ENCODE measurements around the gene SLFN13. TPM values are rescaled to one million over a fixed set of nuclear protein-coding genes. Genes with fewer than 3 reads are reported as not detected.
"Not testable (repeated sequence)": the region's sequence is repeated elsewhere in the genome, so short reads cannot be mapped to it uniquely, and the experiment has no call there.

Gene SLFN13
- total RNA-seq, 1 donor from 2014 or later, result 0.96 TPM

DNA sequence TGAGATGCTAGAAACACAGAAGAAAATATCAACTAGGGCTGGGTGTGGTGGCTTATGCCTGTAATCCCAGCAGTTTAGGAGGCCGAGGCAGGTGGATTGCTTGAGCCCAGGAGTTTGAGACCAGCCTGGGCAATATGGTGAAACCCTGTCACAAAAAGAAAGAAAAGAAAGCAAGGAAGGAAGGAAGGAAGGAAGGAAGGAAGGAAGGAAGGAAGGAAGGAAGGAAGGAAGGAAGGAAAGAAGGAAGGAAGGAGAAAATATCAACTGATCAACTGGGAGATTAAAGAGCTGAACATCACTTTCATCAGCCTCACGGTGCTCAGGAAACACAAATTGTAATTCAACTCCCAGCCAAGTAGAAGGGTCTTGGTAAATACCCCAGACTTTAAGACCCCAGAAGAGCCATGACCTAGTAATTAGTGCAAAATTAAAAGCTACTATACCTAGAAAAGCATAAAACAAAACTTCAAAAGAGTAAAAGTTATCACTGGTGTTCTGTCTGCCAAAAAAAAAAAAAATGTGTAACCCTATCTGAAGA, 27.8 kb upstream of the SLFN13 start:
- TF ChIP-seq, protein P1, sequence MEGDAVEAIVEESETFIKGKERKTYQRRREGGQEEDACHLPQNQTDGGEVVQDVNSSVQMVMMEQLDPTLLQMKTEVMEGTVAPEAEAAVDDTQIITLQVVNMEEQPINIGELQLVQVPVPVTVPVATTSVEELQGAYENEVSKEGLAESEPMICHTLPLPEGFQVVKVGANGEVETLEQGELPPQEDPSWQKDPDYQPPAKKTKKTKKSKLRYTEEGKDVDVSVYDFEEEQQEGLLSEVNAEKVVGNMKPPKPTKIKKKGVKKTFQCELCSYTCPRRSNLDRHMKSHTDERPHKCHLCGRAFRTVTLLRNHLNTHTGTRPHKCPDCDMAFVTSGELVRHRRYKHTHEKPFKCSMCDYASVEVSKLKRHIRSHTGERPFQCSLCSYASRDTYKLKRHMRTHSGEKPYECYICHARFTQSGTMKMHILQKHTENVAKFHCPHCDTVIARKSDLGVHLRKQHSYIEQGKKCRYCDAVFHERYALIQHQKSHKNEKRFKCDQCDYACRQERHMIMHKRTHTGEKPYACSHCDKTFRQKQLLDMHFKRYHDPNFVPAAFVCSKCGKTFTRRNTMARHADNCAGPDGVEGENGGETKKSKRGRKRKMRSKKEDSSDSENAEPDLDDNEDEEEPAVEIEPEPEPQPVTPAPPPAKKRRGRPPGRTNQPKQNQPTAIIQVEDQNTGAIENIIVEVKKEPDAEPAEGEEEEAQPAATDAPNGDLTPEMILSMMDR (IDR thresholded peaks at IDR 0.05; ENCODE audit: partially characterized antibody, unreplicated experiment), result no peak
- H3K4me1 Mint-ChIP-seq (ENCODE audit: low read depth, unreplicated experiment), result no peaks in the 10 kb centered on the region
- no peaks in the 10 kb centered on the region for H3K36me3 Mint-ChIP-seq (ENCODE audit: unreplicated experiment)
- no peak for DNase-seq
- H3K4me3 Mint-ChIP-seq (ENCODE audit: unreplicated experiment), result no peak overlapping the region
- no peaks in the 10 kb centered on the region for H3K9me3 Mint-ChIP-seq (ENCODE audit: unreplicated experiment)
- peaks cover 20% of the 10 kb centered on the region for H3K27me3 Mint-ChIP-seq (ENCODE audit: unreplicated experiment)
- H3K27ac Mint-ChIP-seq (ENCODE audit: unreplicated experiment), result no peak overlapping the region

- no peaks in the 10 kb centered on the region for H3K36me3 Mint-ChIP-seq (ENCODE audit: unreplicated experiment)
- H3K27me3 Mint-ChIP-seq (ENCODE audit: unreplicated experiment), result peaks cover 13% of the 10 kb centered on the region
- no peaks in the 10 kb centered on the region for H3K9me3 Mint-ChIP-seq (ENCODE audit: unreplicated experiment)
These were observed 19.9 kb upstream of the SLFN13 start for GRCh38 chr17:35468475-35468874.

GRCh38 chr17:35467824-35468223, 19.3 kb upstream of the SLFN13 start:
- Mint-ChIP-seq H3K27ac (ENCODE audit: unreplicated experiment) (no peak overlapping the region), H3K9me3 (ENCODE audit: unreplicated experiment) (no peaks in the 10 kb centered on the region), H3K36me3 (ENCODE audit: unreplicated experiment) (no peaks in the 10 kb centered on the region), H3K4me1 (ENCODE audit: low read depth, unreplicated experiment) (no peaks in the 10 kb centered on the region), H3K4me3 (ENCODE audit: unreplicated experiment) (no peak overlapping the region), H3K27me3 (ENCODE audit: unreplicated experiment) (peaks cover 13% of the 10 kb centered on the region)
- TF ChIP-seq, protein P1 (IDR thresholded peaks at IDR 0.05; ENCODE audit: partially characterized antibody, unreplicated experiment), result no peak
- no peak for DNase-seq

More at GRCh38 chr17:35468475-35468874, 19.9 kb upstream of the SLFN13 start:
- H3K27ac Mint-ChIP-seq (ENCODE audit: unreplicated experiment), result no peak overlapping the region
- TF ChIP-seq, protein P1 (IDR thresholded peaks at IDR 0.05; ENCODE audit: partially characterized antibody, unreplicated experiment), result no peak
- no peaks in the 10 kb centered on the region for H3K4me1 Mint-ChIP-seq (ENCODE audit: low read depth, unreplicated experiment)
- DNase-seq, result no peak
- no peak overlapping the region for H3K4me3 Mint-ChIP-seq (ENCODE audit: unreplicated experiment)

- peak overlapping the region; percentile 70 for H3K4me3 Mint-ChIP-seq (ENCODE audit: unreplicated experiment)
- peaks cover 4% of the 10 kb centered on the region for H3K9me3 Mint-ChIP-seq (ENCODE audit: unreplicated experiment)
- peaks cover 4% of the 10 kb centered on the region for H3K36me3 Mint-ChIP-seq (ENCODE audit: unreplicated experiment)
- H3K27ac Mint-ChIP-seq (ENCODE audit: unreplicated experiment), result no peak overlapping the region
- TF ChIP-seq, protein P1 (IDR thresholded peaks at IDR 0.05; ENCODE audit: partially characterized antibody, unreplicated experiment), result no peak
- peak; percentile 33 for DNase-seq
- H3K27me3 Mint-ChIP-seq (ENCODE audit: unreplicated experiment), result peaks cover 19% of the 10 kb centered on the region
- no peaks in the 10 kb centered on the region for H3K4me1 Mint-ChIP-seq (ENCODE audit: low read depth, unreplicated experiment)
These were observed 11.8 kb upstream of the SLFN13 start for GRCh38 chr17:35460354-35460851.

DNA sequence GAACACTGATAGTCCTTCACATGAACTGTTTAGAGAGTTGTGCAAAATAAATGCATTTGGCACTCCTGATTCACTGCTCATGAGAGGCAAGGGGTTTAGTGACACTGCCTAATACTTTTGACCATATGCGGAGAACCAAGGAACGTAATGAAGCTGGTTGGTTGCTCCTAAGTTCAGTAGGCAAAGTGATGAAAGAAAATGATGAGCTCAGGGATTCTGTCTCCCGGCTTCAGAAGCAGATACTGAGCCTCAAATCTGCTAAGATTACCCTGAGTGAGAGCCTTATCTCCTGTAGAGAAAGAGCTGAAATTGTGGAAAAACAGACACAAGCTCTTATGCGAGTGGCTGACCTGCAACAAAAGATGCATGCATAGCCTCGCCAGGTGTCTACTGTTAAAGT, 5.5 kb upstream of the SLFN13 start:
- not testable (repeated sequence) for H3K4me3 Mint-ChIP-seq (ENCODE audit: unreplicated experiment); H3K4me1 Mint-ChIP-seq (ENCODE audit: low read depth, unreplicated experiment)
- H3K27me3 Mint-ChIP-seq (ENCODE audit: unreplicated experiment), result peaks cover 40% of the 10 kb centered on the region

More for the DNA sequence above, 5.5 kb upstream of the SLFN13 start:
- not testable (repeated sequence) for H3K9me3 Mint-ChIP-seq (ENCODE audit: unreplicated experiment); H3K27ac Mint-ChIP-seq (ENCODE audit: unreplicated experiment); H3K36me3 Mint-ChIP-seq (ENCODE audit: unreplicated experiment); DNase-seq
